ENCODE data around the gene SSBP3. TPM values are rescaled to one million over a fixed set of nuclear protein-coding genes. Genes with fewer than 3 reads are reported as not detected.
"Not testable (repeated sequence)": the region's sequence is repeated elsewhere in the genome, so short reads cannot be mapped to it uniquely, and the experiment has no call there.

The SSBP3 gene
- total RNA-seq, 1 experiment from 2014 or later = 37.5 TPM

GRCh38 chr1:54237586-54237985 is 168.6 kb downstream of the SSBP3 start (continued):
- TF ChIP-seq POLR2AphosphoS5 (IDR thresholded peaks at IDR 0.05; ENCODE audit: low read depth, low read length) (no peak), ZFX (IDR thresholded peaks at IDR 0.05) (no peak), ELF1 (IDR thresholded peaks at IDR 0.05; ENCODE audit: borderline replicate concordance, low read depth) (no peak), SP1 (IDR thresholded peaks at IDR 0.05; ENCODE audit: low read depth) (no peak), ATF3 (IDR thresholded peaks at IDR 0.05) (no peak), YY1 (IDR thresholded peaks at IDR 0.05; ENCODE audit: extremely low read depth, insufficient replicate concordance, low read depth, low read length) (no peak), EZH2phosphoT487 (IDR thresholded peaks at IDR 0.05; ENCODE audit: borderline replicate concordance) (no peak), FOSL1 (IDR thresholded peaks at IDR 0.05; ENCODE audit: low read depth) (no peak)

GRCh38 chr1:54234284-54234683 is 171.9 kb downstream of the SSBP3 start:
- CTCF ChIA-PET = no interaction called here
- POLR2A ChIA-PET = no interaction called here
- Histone ChIP-seq H3K9me3 (ENCODE audit: control insufficient read depth in 1 of 2, insufficient read depth in 1 of 2, low read depth in 1 of 2, low read length in 2 of 2) (no peaks in the 10 kb centered on the region), H3K4me1 (ENCODE audit: control insufficient read depth in 1 of 2, insufficient read depth in 2 of 2, low read length in 2 of 2) (peaks cover 7 to 9% of the 10 kb centered on the region in 2 experiments), H2AFZ (ENCODE audit: low read depth, low read length, poor library complexity, severe bottlenecking) (no peak overlapping the region), H4K20me1 (ENCODE audit: insufficient read depth) (no peaks in the 10 kb centered on the region), H3K36me3 (ENCODE audit: control insufficient read depth in 1 of 2, insufficient read depth in 2 of 2, low read length in 2 of 2) (no peaks in the 10 kb centered on the region; a peak in 1 of 4 replicates), H3K9ac (ENCODE audit: low read length) (no peak overlapping the region), H3K79me2 (ENCODE audit: insufficient read depth, low read length) (no peaks in the 10 kb centered on the region), H3K4me2 (ENCODE audit: low read length) (no peak overlapping the region), H3K9me2 (ENCODE audit: insufficient read depth) (no peaks in the 10 kb centered on the region), H3K4me3 (replicated peaks in 1 of 2; ENCODE audit: low read depth in 1 of 2, low read length in 2 of 2) (no peak overlapping the region), H3K27me3 (ENCODE audit: insufficient read depth, low read length) (no peaks in the 10 kb centered on the region), H3K27ac (ENCODE audit: low read depth, low read length) (no peak overlapping the region)
- DNase-seq (ENCODE audit: low read depth, low spot score) (no peak), ATAC-seq (no peak)
- RAD21 ChIA-PET (ENCODE audit: low non-redundant PET in 1 of 2, low total read pairs in 2 of 2, uncharacterized antibody in 2 of 2, unreplicated experiment in 2 of 2) = no interaction called here
- no TSS peak for BruUV-seq (replicated peaks)
- intact Hi-C loops (cut with micrococcal nuclease) = no loop called here
- no peak for TF ChIP-seq MAX (IDR thresholded peaks at IDR 0.05)
- TF ChIP-seq CTCF (IDR thresholded peaks at IDR 0.05 in 2 of 3, conservative IDR thresholded peaks at IDR 0.05 in 1 of 3; ENCODE audit: borderline replicate concordance in 1 of 3, insufficient read depth in 1 of 3, low read depth in 2 of 3, low read length in 2 of 3) = no peak
- no peak for TF ChIP-seq JUND (IDR thresholded peaks at IDR 0.05)
- TF ChIP-seq ATF3 (IDR thresholded peaks at IDR 0.05) = no peak

GRCh38 chr1:54233196-54233595 is 173.0 kb downstream of the SSBP3 start:
- H4K20me1 ChIP-seq (ENCODE audit: insufficient read depth); H3K9me2 ChIP-seq (ENCODE audit: insufficient read depth); H3K27me3 ChIP-seq (ENCODE audit: insufficient read depth, low read length); BruUV-seq (replicated peaks); CTCF ChIA-PET; H3K4me3 ChIP-seq (replicated peaks in 1 of 2; ENCODE audit: low read depth in 1 of 2, low read length in 2 of 2); H3K27ac ChIP-seq (ENCODE audit: low read depth, low read length); H2AFZ ChIP-seq (ENCODE audit: low read depth, low read length, poor library complexity, severe bottlenecking); intact Hi-C loops (cut with micrococcal nuclease); RAD21 ChIA-PET (ENCODE audit: low non-redundant PET in 1 of 2, low total read pairs in 2 of 2, uncharacterized antibody in 2 of 2, unreplicated experiment in 2 of 2); H3K4me2 ChIP-seq (ENCODE audit: low read length); H3K36me3 ChIP-seq (ENCODE audit: control insufficient read depth in 1 of 2, insufficient read depth in 2 of 2, low read length in 2 of 2); H3K79me2 ChIP-seq (ENCODE audit: insufficient read depth, low read length); POLR2A ChIA-PET; H3K9me3 ChIP-seq (ENCODE audit: control insufficient read depth in 1 of 2, insufficient read depth in 1 of 2, low read depth in 1 of 2, low read length in 2 of 2); ATAC-seq; H3K9ac ChIP-seq (ENCODE audit: low read length); DNase-seq (ENCODE audit: low read depth, low spot score): not testable (repeated sequence)
- peaks cover 9 to 20% of the 10 kb centered on the region in 2 experiments for H3K4me1 ChIP-seq (ENCODE audit: control insufficient read depth in 1 of 2, insufficient read depth in 2 of 2, low read length in 2 of 2)
